Mucosa of descending colon (tissue), 3 donors: ENCODE data around the gene GMPPA. TPM values are rescaled to one million over a fixed set of nuclear protein-coding genes. Genes with fewer than 3 reads are reported as not detected.
A peak's percentile ranks its signal among the peaks of the same experiment; 100 is the strongest.

ENCODE experiments used
- ATAC-seq: fragments of 200-7000 bp; cut with Tn5 transposase; one replicate; pipeline ENCODE4 v1.9.1; 2020; ENCODE audit warnings: mild to moderate bottlenecking, moderate library complexity
- DNase-seq, 3 donors: peaks; one replicate each; pipeline ENCODE4 v3.0.0-alpha.2; 2020
- H3K36me3 ChIP-seq: fragments of 200-600 bp; one replicate; pipeline ENCODE4 v1.8.0; 2021; ENCODE audit warnings: low read depth, mild to moderate bottlenecking
- H3K4me1 ChIP-seq: fragments of 200-600 bp; one replicate; pipeline ENCODE4 v1.8.0; 2021; ENCODE audit warnings: low read depth, mild to moderate bottlenecking
- H3K4me3 ChIP-seq: fragments of 200-600 bp; one replicate; pipeline ENCODE4 v1.8.0; 2021; ENCODE audit warnings: mild to moderate bottlenecking
- H3K9me3 ChIP-seq: fragments of 200-600 bp; one replicate; pipeline ENCODE4 v1.8.0; 2021; ENCODE audit warnings: mild to moderate bottlenecking
- intact Hi-C, 2 donors: fragments of 100-400 bp; cut with DNase I in 1 of 2; cut with micrococcal nuclease in 1 of 2; formaldehyde crosslinking; loops; one replicate each; pipeline versions ENCODE4 v1.11.0 to v1.11.1; 2022; cut with DNase I, micrococcal nuclease
- total RNA-seq, 3 donors: library from RNA; stranded (reverse); fragmentation: NEBNext Ultra II Directional in 2 of 3; extraction: Animal tissue kit (Norgen Biotek cat#: 25700) in 2 of 3; gene quantifications; one replicate each; pipeline versions ENCODE4 v1.2.1 to v1.2.4, GENCODE V29; 2021 to 2023
- TF ChIP-seq, protein P1 (sequence below): fragments of 200-600 bp; IDR thresholded peaks from one replicate; pipeline ENCODE4 v1.8.0; 2022; ENCODE audit warnings: antibody characterized with exemption, mild to moderate bottlenecking
- donor health status: DM: no; HTN: no; CAD: no; lungs with moderate emphysema.
- donor health status: DM: no; HTN: no; CAD: no.
- donor health status: DM: no; HTN: yes; CAD: no.

The GMPPA gene
- total RNA-seq, 3 donors from 2014 or later, result 33.6 to 52.6 (median 43.6) TPM

DNA sequence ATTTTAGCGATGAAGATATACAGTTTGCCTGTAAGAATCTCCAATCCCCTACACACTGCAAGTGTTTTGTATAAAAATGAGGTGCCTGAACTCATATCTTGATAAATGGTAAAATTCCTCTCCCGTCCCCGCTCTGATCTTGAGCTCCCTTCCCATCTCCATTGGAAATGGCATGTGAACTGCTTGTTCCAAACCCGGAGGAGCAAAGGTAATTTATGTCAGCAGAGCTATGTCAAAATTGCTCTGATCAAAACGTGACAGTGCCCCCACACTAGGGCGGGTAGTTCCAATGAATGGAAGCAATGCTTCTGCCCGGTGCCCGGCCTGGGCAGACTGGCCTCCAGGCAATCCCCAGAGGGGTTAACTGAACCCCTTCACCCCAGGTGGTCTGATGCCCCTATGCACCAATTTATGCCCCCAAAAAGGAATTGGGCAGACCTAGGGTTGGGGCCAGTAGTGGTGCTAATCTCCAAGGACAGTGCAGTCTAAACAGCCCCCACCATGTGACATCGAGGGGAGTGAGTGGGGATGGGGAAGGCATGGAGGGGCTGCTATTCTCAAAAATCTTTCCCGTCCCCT lies 3.6 kb upstream of the GMPPA start:
- H3K4me1 ChIP-seq, result peaks cover 24% of the 10 kb centered on the region
- DNase-seq, result no peak
- TF ChIP-seq, protein P1, sequence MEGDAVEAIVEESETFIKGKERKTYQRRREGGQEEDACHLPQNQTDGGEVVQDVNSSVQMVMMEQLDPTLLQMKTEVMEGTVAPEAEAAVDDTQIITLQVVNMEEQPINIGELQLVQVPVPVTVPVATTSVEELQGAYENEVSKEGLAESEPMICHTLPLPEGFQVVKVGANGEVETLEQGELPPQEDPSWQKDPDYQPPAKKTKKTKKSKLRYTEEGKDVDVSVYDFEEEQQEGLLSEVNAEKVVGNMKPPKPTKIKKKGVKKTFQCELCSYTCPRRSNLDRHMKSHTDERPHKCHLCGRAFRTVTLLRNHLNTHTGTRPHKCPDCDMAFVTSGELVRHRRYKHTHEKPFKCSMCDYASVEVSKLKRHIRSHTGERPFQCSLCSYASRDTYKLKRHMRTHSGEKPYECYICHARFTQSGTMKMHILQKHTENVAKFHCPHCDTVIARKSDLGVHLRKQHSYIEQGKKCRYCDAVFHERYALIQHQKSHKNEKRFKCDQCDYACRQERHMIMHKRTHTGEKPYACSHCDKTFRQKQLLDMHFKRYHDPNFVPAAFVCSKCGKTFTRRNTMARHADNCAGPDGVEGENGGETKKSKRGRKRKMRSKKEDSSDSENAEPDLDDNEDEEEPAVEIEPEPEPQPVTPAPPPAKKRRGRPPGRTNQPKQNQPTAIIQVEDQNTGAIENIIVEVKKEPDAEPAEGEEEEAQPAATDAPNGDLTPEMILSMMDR, result no peak
- H3K9me3 ChIP-seq, result no peaks in the 10 kb centered on the region
- no peak overlapping the region for H3K4me3 ChIP-seq
- intact Hi-C loops, result no loop called here
- no peak for ATAC-seq
- no peaks in the 10 kb centered on the region for H3K36me3 ChIP-seq

DNA sequence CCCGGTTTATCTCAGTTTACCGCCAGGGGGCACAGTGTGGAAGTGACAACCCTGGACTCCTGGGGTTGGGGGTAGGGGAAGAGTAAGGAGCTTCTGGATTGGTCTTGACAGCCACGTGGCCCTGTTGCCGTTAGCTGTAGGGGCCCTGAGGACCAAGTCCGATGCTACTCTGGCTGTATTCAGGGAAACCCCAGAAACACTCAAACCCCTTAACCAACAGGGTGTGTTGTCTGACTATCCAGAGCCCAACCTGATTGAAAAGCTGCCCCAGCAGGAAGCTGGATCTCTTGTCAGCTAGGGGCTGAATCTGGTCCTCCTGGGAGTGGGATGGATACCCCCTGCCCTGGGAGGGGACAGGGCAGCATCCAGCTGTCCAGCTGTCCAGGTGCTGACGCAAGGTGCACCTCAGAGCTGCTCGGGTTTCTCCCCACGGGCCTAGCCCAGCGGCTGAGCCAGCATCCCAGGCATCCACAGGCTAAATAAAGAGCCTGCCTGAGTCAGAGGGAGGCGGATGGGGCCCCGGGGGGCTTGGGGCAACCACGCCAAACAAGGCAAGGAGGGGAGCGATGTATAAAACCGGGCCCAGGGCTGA lies 3.1 kb upstream of the GMPPA start:
- no peak for ATAC-seq
- peak in 2 of 3 donors; percentile 59 to 67 for DNase-seq
- intact Hi-C loops, result no loop called here

DNA sequence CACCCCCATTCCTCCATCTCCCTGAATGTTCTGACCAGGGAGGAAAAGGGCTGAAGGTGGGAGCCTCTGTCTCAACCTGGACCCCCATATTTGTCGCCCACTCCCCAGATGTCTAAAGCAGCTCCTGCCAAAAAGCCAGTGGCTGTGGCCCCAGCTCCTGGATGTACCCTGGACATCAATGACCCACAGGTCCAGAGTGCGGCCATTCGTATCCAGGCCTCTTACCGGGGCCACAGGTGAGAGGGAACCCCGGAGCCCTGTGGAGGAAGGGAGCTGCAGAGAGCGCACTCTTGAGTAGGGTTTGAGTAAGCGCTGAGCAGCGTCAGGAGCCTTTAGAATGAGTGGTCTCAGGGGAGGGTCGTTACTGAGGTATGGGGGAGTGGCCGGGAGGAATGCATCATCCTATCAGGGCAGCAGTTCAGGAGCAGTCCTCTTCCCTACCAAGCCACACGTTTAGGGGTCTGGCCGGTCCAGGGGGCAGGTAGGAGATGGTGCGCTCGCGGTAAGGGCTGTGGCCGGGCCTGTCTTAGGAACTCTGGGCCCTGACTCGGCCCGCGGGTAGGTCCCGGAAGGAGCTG lies 2.4 kb upstream of the GMPPA start:
- no peak overlapping the region for H3K4me3 ChIP-seq
- H3K4me1 ChIP-seq, result peaks cover 25% of the 10 kb centered on the region

More for the DNA sequence above, 3.1 kb upstream of the GMPPA start:
- Histone ChIP-seq H3K9me3 (no peaks in the 10 kb centered on the region), H3K4me1 (peaks cover 25% of the 10 kb centered on the region), H3K4me3 (no peak overlapping the region), H3K36me3 (no peaks in the 10 kb centered on the region)
- TF ChIP-seq, protein P1, result peak; percentile 25

GRCh38 chr2:219496825-219497494 lies 1.7 kb upstream of the GMPPA start:
- Histone ChIP-seq H3K36me3 (no peaks in the 10 kb centered on the region), H3K4me3 (no peak overlapping the region), H3K9me3 (no peaks in the 10 kb centered on the region), H3K4me1 (peaks cover 25% of the 10 kb centered on the region)
- intact Hi-C loops, result no loop called here
- ATAC-seq, result no peak
- DNase-seq, result peak in 2 of 3 donors; percentile 28 to 57
- TF ChIP-seq, protein P1, result no peak

More for the DNA sequence above, 2.4 kb upstream of the GMPPA start:
- DNase-seq (no peak), ATAC-seq (no peak)
- TF ChIP-seq, protein P1, result no peak
- intact Hi-C loops, result no loop called here
- no peaks in the 10 kb centered on the region for H3K9me3 ChIP-seq
- H3K36me3 ChIP-seq, result no peaks in the 10 kb centered on the region

- peak; percentile 82 for ATAC-seq
- H3K4me1 ChIP-seq, result peaks cover 25% of the 10 kb centered on the region
These were observed 1.0 kb upstream of the GMPPA start for GRCh38 chr2:219497495-219498279.

More at GRCh38 chr2:219497495-219498279, 1.0 kb upstream of the GMPPA start:
- intact Hi-C loops, result no loop called here
- H3K4me3 ChIP-seq, result peak overlapping the region; percentile 37
- no peaks in the 10 kb centered on the region for H3K9me3 ChIP-seq
- TF ChIP-seq, protein P1, result no peak
- DNase-seq, result peak; percentile 94 to 96 (median 95)
- no peaks in the 10 kb centered on the region for H3K36me3 ChIP-seq
